HG03095 (cell line): ENCODE measurements around the gene BRSK1.

ENCODE experiments used
- ATAC-seq: cut with Tn5 transposase; IDR thresholded peaks from one replicate; pipeline ENCODE4 v1.9.1; 2021; ENCODE audit warnings: moderate library complexity; ENCODE audit not compliant: unreplicated experiment

The BRSK1 gene

GRCh38 chr19:55253842-55254624 is 29.8 kb upstream of the BRSK1 start:
- ATAC-seq: peak; percentile 44

- ATAC-seq: no peak
These were observed 29.2 kb upstream of the BRSK1 start for GRCh38 chr19:55254625-55254977.

- ATAC-seq: no peak
These were observed 28.0 kb upstream of the BRSK1 start for GRCh38 chr19:55255618-55256423.

GRCh38 chr19:55256562-55257460 is 27.0 kb upstream of the BRSK1 start:
- no peak for ATAC-seq

GRCh38 chr19:55257461-55258420 is 26.1 kb upstream of the BRSK1 start:
- no peak for ATAC-seq

- ATAC-seq: peak; percentile 1
These were observed 25.3 kb upstream of the BRSK1 start for GRCh38 chr19:55258476-55258827.

GRCh38 chr19:55258828-55259539 is 24.8 kb upstream of the BRSK1 start, which contains the start of gene PPP6R1:
Gene PPP6R1, minus strand, starts transcription at chr19:55259017. Its CDS starts 11,914 bp downstream, at chr19:55247103.
- ATAC-seq: peak; percentile 48

GRCh38 chr19:55259540-55260210 is 24.1 kb upstream of the BRSK1 start:
- no peak for ATAC-seq

GRCh38 chr19:55261671-55262126 is 22.1 kb upstream of the BRSK1 start:
- ATAC-seq: no peak

GRCh38 chr19:55262359-55262758 is 21.4 kb upstream of the BRSK1 start:
- ATAC-seq: no peak

GRCh38 chr19:55264531-55264930 is 19.3 kb upstream of the BRSK1 start:
- ATAC-seq: no peak

GRCh38 chr19:55265173-55265572 is 18.6 kb upstream of the BRSK1 start:
- no peak for ATAC-seq

- no peak for ATAC-seq
These were observed 17.9 kb upstream of the BRSK1 start for GRCh38 chr19:55265723-55266386.

- ATAC-seq: no peak
These were observed 17.4 kb upstream of the BRSK1 start for GRCh38 chr19:55266404-55266803.

- ATAC-seq: no peak
These were observed 17.0 kb upstream of the BRSK1 start for GRCh38 chr19:55266840-55267239.

- no peak for ATAC-seq
These were observed 14.5 kb upstream of the BRSK1 start for GRCh38 chr19:55269299-55269698.

GRCh38 chr19:55270172-55270942 is 13.4 kb upstream of the BRSK1 start:
- ATAC-seq: no peak

GRCh38 chr19:55272142-55272541 is 11.7 kb upstream of the BRSK1 start:
- ATAC-seq: no peak
